ENCODE results near the gene HUNK. TPM values are rescaled to one million over a fixed set of nuclear protein-coding genes. Genes with fewer than 3 reads are reported as not detected.

HUNK gene
- total and polyA plus RNA-seq, 2 of the 8 experiments (the other 6 are each of a cell fraction or from before 2014, with no cell fraction given) = 1.9 to 10.2 TPM

GRCh38 chr21:31900121-31900895, 27.5 kb downstream of the HUNK start:
- ChIA-PET CTCF (ENCODE audit: partially characterized antibody) (interaction anchor here (0.8 to 1.6 kb wide), 3 partner anchors 23 to 115 kb away, joined by 3 to 5 read pairs (median 5); no protein-coding TSS in a partner anchor), POLR2A (ENCODE audit: partially characterized antibody) (interaction anchor here (1.2 kb wide), 2 partner anchors 27 kb away, joined by 3 read pairs; partner anchors contain the start of gene HUNK)
- Histone ChIP-seq H2BK15ac (ENCODE audit: low read length) (no peak overlapping the region), H2BK12ac (ENCODE audit: low read depth, low read length) (no peak overlapping the region), H4K20me1 (replicated peaks in 1 of 2; ENCODE audit: control insufficient read depth in 1 of 2, insufficient read depth in 2 of 2, low read length in 2 of 2) (no peaks in the 10 kb centered on the region), H3K4ac (replicated peaks; ENCODE audit: insufficient read length, low read depth, low read length) (no peak overlapping the region), H3K4me2 (ENCODE audit: insufficient read depth in 1 of 2, low read depth in 2 of 2, low read length in 2 of 2) (no peak overlapping the region), H4K5ac (ENCODE audit: insufficient read length, low read depth, low read length) (no peak overlapping the region), H2BK5ac (ENCODE audit: low read depth, low read length) (no peak overlapping the region), H3K18ac (ENCODE audit: extremely low read depth, low read length) (no peak overlapping the region), H3K23me2 (ENCODE audit: low read depth, low read length) (no peaks in the 10 kb centered on the region; the same call in 1 of the 2 replicates), H4K91ac (replicated peaks; ENCODE audit: insufficient read length, low read length) (no peak overlapping the region), H3K79me1 (ENCODE audit: low read depth, low read length) (peaks cover 2% of the 10 kb centered on the region; the same call in 1 of the 2 replicates), H3K79me2 (ENCODE audit: control insufficient read depth in 1 of 2, insufficient read depth in 2 of 2, low read length in 2 of 2) (peaks cover 0 to 7% of the 10 kb centered on the region in 2 experiments; a peak in 1 of 4 replicates), H3K14ac (ENCODE audit: insufficient read length) (no peak overlapping the region), H2AK5ac (ENCODE audit: low read depth, low read length) (no peak overlapping the region; the same call in 1 of the 2 replicates), H2BK120ac (replicated peaks; ENCODE audit: low read depth, low read length) (no peak overlapping the region), H3K36me3 (ENCODE audit: control insufficient read depth in 2 of 4, insufficient read depth in 4 of 4, low read length in 3 of 4) (no peaks in the 10 kb centered on the region), H2AFZ (ENCODE audit: low read length) (no peak overlapping the region), H3K4me1 (replicated peaks in 1 of 4; ENCODE audit: control insufficient read depth in 3 of 4, insufficient read depth in 4 of 4, low read length in 3 of 4) (peaks cover 3 to 9% (median 7%) of the 10 kb centered on the region in 4 experiments; a peak in 6 of 7 replicates), H4K8ac (ENCODE audit: extremely low read depth, insufficient read depth, low read length) (no peak overlapping the region), H3K56ac (replicated peaks; ENCODE audit: insufficient read length, low read depth, low read length) (no peak overlapping the region), H3K4me3 (ENCODE audit: extremely low read depth in 1 of 4, insufficient read depth in 2 of 4, low read depth in 3 of 4, low read length in 4 of 4) (no peak overlapping the region), H3K23ac (ENCODE audit: insufficient read length) (no peak overlapping the region), H2BK20ac (ENCODE audit: low read length) (no peak overlapping the region), H3K27ac (ENCODE audit: low read depth, low read length) (no peak overlapping the region), H3K9me3 (ENCODE audit: insufficient read depth in 2 of 2, low read depth in 1 of 2, low read length in 1 of 2) (no peaks in the 10 kb centered on the region), H3K27me3 (replicated peaks in 1 of 4; ENCODE audit: control insufficient read depth in 3 of 4, extremely low read depth in 1 of 4, insufficient read depth in 3 of 4, low read length in 3 of 4) (no peaks in the 10 kb centered on the region), H3K9ac (replicated peaks in 1 of 4; ENCODE audit: extremely low read depth in 1 of 4, low read depth in 3 of 4, low read length in 3 of 4) (no peak overlapping the region; a peak in 1 of 7 replicates)
- no peak for FAIRE-seq
- WGBS, 2 experiments (ENCODE audit: extremely low coverage in 1 of 2, insufficient coverage in 1 of 2, insufficient read length in 1 of 2, insufficient replicate concordance in 2 of 2, low coverage in 1 of 2, low lambda C conversion rate in 2 of 2, missing lambda C conversion rate in 1 of 2) = 91% methylated on average over 15 of the region's 15 CpGs; no CpG with 5 or more reads in 1 of the 2 experiments
- DNase-seq (ENCODE audit: low read depth in 1 of 2, low spot score in 2 of 2) = no peak
- no peak for TF ChIP-seq TAF7 (optimal IDR thresholded peaks at IDR 0.05; ENCODE audit: borderline replicate concordance, low read depth, low read length)
- TF ChIP-seq BACH1 (IDR thresholded peaks at IDR 0.05; ENCODE audit: low read length) = no peak
- no peak for TF ChIP-seq POLR2AphosphoS5 (IDR thresholded peaks at IDR 0.05; ENCODE audit: low read depth, low read length)
- no peak for TF ChIP-seq E2F6 (IDR thresholded peaks at IDR 0.05)
- no peak for TF ChIP-seq TEAD4 (IDR thresholded peaks at IDR 0.05; ENCODE audit: low read depth, low read length)
- TF ChIP-seq EGR1 (IDR thresholded peaks at IDR 0.05; ENCODE audit: borderline replicate concordance, low read depth, low read length) = no peak
- no peak for TF ChIP-seq CHD1 (IDR thresholded peaks at IDR 0.05; ENCODE audit: low read depth, low read length)
- TF ChIP-seq JUND (IDR thresholded peaks at IDR 0.05; ENCODE audit: low read length) = no peak
- no peak for TF ChIP-seq ZNF274 (IDR thresholded peaks at IDR 0.05; ENCODE audit: borderline replicate concordance, extremely low read depth, low read length)
- TF ChIP-seq PHF8 (conservative IDR thresholded peaks at IDR 0.05; ENCODE audit: low read depth, low read length) = no peak
- no peak for TF ChIP-seq ASH2L (IDR thresholded peaks at IDR 0.05; ENCODE audit: low read length)
- no peak for TF ChIP-seq JUN (IDR thresholded peaks at IDR 0.05; ENCODE audit: low read depth, low read length)
